Heart right ventricle (tissue), 16 donors: ENCODE results near the gene VPS35. TPM values are rescaled to one million over a fixed set of nuclear protein-coding genes. Genes with fewer than 3 reads are reported as not detected.

Experiments used
- ATAC-seq, 8 donors: fragments of 200-7000 bp; cut with Tn5 transposase; one replicate each; pipeline ENCODE4 v1.9.1; 2020; ENCODE audit warnings: mild to moderate bottlenecking in 8 of 8, moderate library complexity in 8 of 8, moderate number of reproducible peaks in 1 of 8
- DNase-seq, 2 donors: peaks; one replicate each; pipeline ENCODE4 v3.0.0-alpha.2; 2020
- H3K27ac ChIP-seq, 10 donors: fragments of 200-600 bp; sonication (generic) in 2 of 10; one replicate each; pipeline versions ENCODE4 v1.5.0 to v1.8.0; 2020 to 2022; ENCODE audit warnings: mild to moderate bottlenecking in 3 of 10
- H3K27me3 ChIP-seq, 7 donors: fragments of 200-600 bp; one replicate each; pipeline ENCODE4 v1.8.0; 2021 to 2022; ENCODE audit warnings: mild to moderate bottlenecking in 2 of 7
- H3K36me3 ChIP-seq, 9 donors: fragments of 200-600 bp; sonication (generic) in 1 of 9; one replicate each; pipeline versions ENCODE4 v1.5.0 to v1.8.0; 2020 to 2022; ENCODE audit warnings: mild to moderate bottlenecking in 2 of 9
- H3K4me1 ChIP-seq, 9 donors: fragments of 200-600 bp; sonication (generic) in 1 of 9; one replicate each; pipeline versions ENCODE4 v1.5.0 to v1.8.0; 2020 to 2022; ENCODE audit warnings: mild to moderate bottlenecking in 4 of 9
- H3K4me3 ChIP-seq, 10 donors: fragments of 200-600 bp; sonication (generic) in 2 of 10; one replicate each; pipeline versions ENCODE4 v1.5.0 to v1.8.0; 2020 to 2022; ENCODE audit warnings: mild to moderate bottlenecking in 7 of 10, moderate library complexity in 2 of 10
- H3K9me3 ChIP-seq, 11 donors: fragments of 200-600 bp in 10 of 11; sonication (generic) in 2 of 11; one replicate each; pipeline versions ENCODE4 v1.5.0 to v1.8.0; 2013 to 2022; ENCODE audit warnings: mild to moderate bottlenecking in 2 of 11, control low read depth in 1 of 11, moderate library complexity in 1 of 11
- WGBS, 2 donors: extraction: QIAGEN DNeasy Blood & Tissue Kit; methylation state at CpG; one replicate each; pipeline ENCODE4 v1.1.7; 2013; ENCODE audit warnings: inconsistent platforms in 1 of 2; 5-methylcytosine and 5-hydroxymethylcytosine counted together
- intact Hi-C, 10 donors: fragments of 100-400 bp; cut with DNase I; formaldehyde crosslinking; loops; one replicate each; pipeline versions ENCODE4 v1.11.1 to v1.14.2; 2022
- polyA plus RNA-seq, 2 donors: library from polyadenylated mRNA; stranded (reverse); fragments of 200-250 nt; gene quantifications; one replicate each; pipeline ENCODE4 v1.2.3, GENCODE V29; 2013
- total RNA-seq, 10 donors: library from RNA; stranded (reverse); fragmentation: NEBNext Ultra II Directional in 3 of 10; extraction: Animal tissue kit (Norgen Biotek cat#: 25700) in 3 of 10; gene quantifications; one replicate each; pipeline versions ENCODE4 v1.2.1 to v1.2.4, GENCODE V29; 2021 to 2023
- TF ChIP-seq, protein P1 (sequence below), 9 donors: fragments of 200-600 bp; sonication (generic) in 2 of 9; IDR thresholded peaks; one replicate each; pipeline versions ENCODE4 v1.5.0 to v1.8.0; 2021 to 2022; ENCODE audit warnings: antibody characterized with exemption in 9 of 9, mild to moderate bottlenecking in 5 of 9, moderate library complexity in 1 of 9
- donor health status: Arrhythmogenic right ventricular cardiomyopathy.
- donor health status: ischemic (EF 13 %, LVEDD 7.1; RV severe dilation, severe dysfunction).
- donor health status: healthy with polysubstance abuse.
- donor health status: DM: no; HTN: yes; CAD: no.
- donor health status: DM: no; HTN: no; CAD: no.
- donor health status: ischemic (EF 25% LVEDD 6.9; RV normal size, moderate dysfunction).
- donor health status: ischemic (EF 25% LVEDD 5.7; RV mildly dilated, moderate dysfunction).
- donor health status: healthy.
- donor health status: DM: yes; HTN: yes; CAD: no.
- donor health status: Ischemic cardiomyopathy.
- donor health status: ischemic (EF 35%, LVEDD 5.7; RV mildly dilated, moderate dysfunction).
- donor health status: nonischemic (EF 11% LVEDD 7.7; RV severe dilation, severe dysfunction).
- donor health status: DM: yes; HTN: yes; CAD: no.
- donor health status: PGD.
- donor health status: ischemic (EF 29% LVEDD 5.4; RV normal size, mild dysfunction).
- donor health status: nonischemic (EF 23%, LVEDD 6.1; RV moderate dilation, normal function).

The VPS35 gene
- total and polyA plus RNA-seq, 12 donors, result 12.7 to 106 (median 89.6) TPM

DNA sequence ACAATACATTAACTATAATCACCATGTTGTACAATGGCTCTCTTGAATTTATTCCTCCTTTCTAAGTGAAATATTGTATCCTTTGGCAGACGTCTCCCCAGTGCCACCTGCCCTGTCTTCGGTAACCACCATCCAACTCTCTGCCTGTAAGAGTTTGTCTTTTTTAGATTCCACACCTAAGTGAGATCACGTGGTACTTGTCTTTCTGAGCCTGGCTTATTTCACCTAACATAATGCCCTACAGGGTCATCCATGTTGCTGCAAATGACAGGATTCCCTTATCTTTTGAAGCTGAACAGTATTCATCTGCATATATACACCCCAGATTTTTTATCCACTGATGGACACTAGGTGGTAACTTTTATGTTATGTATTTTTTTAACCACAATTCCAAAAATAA, 24.7 kb upstream of the VPS35 start:
- intact Hi-C loops, result loop anchor here in 1 of 10 donors (5.0 kb wide), 1 partner anchor 34 kb away; the partner anchor contains the start of gene MYLK3
- TF ChIP-seq, protein P1, sequence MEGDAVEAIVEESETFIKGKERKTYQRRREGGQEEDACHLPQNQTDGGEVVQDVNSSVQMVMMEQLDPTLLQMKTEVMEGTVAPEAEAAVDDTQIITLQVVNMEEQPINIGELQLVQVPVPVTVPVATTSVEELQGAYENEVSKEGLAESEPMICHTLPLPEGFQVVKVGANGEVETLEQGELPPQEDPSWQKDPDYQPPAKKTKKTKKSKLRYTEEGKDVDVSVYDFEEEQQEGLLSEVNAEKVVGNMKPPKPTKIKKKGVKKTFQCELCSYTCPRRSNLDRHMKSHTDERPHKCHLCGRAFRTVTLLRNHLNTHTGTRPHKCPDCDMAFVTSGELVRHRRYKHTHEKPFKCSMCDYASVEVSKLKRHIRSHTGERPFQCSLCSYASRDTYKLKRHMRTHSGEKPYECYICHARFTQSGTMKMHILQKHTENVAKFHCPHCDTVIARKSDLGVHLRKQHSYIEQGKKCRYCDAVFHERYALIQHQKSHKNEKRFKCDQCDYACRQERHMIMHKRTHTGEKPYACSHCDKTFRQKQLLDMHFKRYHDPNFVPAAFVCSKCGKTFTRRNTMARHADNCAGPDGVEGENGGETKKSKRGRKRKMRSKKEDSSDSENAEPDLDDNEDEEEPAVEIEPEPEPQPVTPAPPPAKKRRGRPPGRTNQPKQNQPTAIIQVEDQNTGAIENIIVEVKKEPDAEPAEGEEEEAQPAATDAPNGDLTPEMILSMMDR (IDR thresholded peaks at IDR 0.05), result no peak
- peak overlapping the region in 8 of 10 donors; percentile 26 to 80 (median 70) for H3K27ac ChIP-seq
- H3K36me3 ChIP-seq, result peaks cover 0 to 31% (median 0%) of the 10 kb centered on the region in 9 donors
- no peak overlapping the region for H3K4me3 ChIP-seq
- ATAC-seq (no peak), DNase-seq (no peak)
- H3K9me3 ChIP-seq, result no peaks in the 10 kb centered on the region
- WGBS, 2 donors, result 39 to 55% methylated on average over 3 of the region's 3 CpGs
- H3K4me1 ChIP-seq, result peaks cover 13 to 71% (median 50%) of the 10 kb centered on the region in 9 donors
- no peaks in the 10 kb centered on the region for H3K27me3 ChIP-seq

DNA sequence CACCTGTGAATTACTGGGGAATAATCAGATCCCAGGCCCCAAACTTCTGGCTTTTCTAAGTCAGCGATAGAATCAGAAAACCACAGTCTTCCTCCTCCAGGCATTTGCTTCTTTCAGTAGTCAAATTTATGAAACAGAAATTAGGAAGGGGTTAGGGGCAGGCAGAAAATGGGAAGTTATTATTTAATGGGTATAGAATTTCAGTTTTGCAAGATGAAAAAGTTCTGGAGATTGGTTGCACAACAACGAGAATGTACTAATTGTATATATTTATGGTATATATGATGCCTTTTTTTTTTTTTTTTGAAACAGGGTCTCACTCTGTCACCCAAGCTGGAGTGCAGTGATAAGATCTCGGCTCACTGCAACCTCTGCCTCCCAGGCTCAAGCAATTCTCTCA, 23.9 kb upstream of the VPS35 start:
- DNase-seq (no peak), ATAC-seq (no peak)
- H3K27me3 ChIP-seq, result no peaks in the 10 kb centered on the region
- H3K4me3 ChIP-seq, result no peak overlapping the region
- peaks cover 13 to 71% (median 50%) of the 10 kb centered on the region in 9 donors for H3K4me1 ChIP-seq
- TF ChIP-seq, protein P1 (IDR thresholded peaks at IDR 0.05), result no peak
- no peaks in the 10 kb centered on the region for H3K9me3 ChIP-seq
- peak overlapping the region in 7 of 10 donors; percentile 55 to 80 (median 71) for H3K27ac ChIP-seq
- intact Hi-C loops, result loop anchor here in 1 of 10 donors (5.0 kb wide), 1 partner anchor 34 kb away; the partner anchor contains the start of gene MYLK3
- WGBS, 2 donors, result 70 to 72% methylated on average over 3 of the region's 3 CpGs
- peaks cover 0 to 36% (median 0%) of the 10 kb centered on the region in 9 donors for H3K36me3 ChIP-seq

DNA sequence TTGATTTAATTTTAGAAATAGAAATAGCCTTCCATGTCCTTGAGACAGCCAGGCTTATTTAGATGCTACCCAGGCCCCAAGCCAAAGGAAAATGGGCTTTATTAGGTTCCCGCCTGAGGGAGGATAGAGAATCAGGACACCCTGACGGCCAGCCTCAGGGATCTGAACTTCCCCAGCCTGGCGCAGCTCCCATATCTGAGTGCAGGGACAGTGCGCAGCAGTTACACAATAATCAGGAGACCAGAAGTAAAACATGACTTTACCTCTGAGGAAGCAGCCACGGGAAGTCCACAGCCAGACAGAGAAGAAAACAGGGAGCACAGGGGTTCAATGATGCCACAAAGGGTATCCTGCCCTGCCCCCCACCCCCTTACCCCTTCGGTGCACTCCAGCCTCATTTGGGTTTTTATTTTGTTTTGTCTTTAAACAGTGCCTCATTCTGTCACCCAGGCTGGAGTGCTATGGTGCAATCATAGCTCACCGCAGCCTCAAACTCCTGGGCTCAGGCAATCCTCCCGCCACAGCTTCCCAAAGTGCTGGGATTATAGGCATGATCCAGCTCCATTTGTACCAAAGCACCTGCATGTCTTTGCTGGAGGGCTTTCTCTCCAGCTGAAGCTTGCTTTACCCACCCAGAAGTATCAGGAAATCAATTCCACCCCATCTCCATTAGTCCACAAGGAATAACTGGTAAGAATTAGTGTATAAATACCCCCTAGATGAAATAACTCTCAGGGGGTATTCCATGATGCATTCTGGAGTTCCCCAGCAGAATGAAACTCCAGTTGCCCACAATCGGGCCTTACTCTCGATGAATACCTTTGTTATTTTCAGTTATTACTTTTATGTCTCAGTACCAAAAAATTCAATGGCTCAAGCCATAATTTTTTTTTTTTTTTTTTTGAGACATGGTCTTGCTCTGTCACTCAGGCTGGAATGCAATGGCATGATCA, 22.4 kb upstream of the VPS35 start:
- peaks cover 0 to 38% (median 0%) of the 10 kb centered on the region in 9 donors for H3K36me3 ChIP-seq
- H3K27ac ChIP-seq, result peak overlapping the region; percentile 12 to 80 (median 70)
- no peak overlapping the region for H3K4me3 ChIP-seq
- peaks cover 13 to 62% (median 50%) of the 10 kb centered on the region in 9 donors for H3K4me1 ChIP-seq
- ATAC-seq (peak; percentile 57 to 85 (median 78)), DNase-seq (peak; percentile 66 to 69)
- H3K27me3 ChIP-seq, result no peaks in the 10 kb centered on the region
- H3K9me3 ChIP-seq, result no peaks in the 10 kb centered on the region
- TF ChIP-seq, protein P1 (IDR thresholded peaks at IDR 0.05), result no peak
- WGBS, 2 donors, result 54 to 57% methylated on average over 10 of the region's 10 CpGs
- intact Hi-C loops, result loop anchor here in 1 of 10 donors (5.0 kb wide), 1 partner anchor 36 kb away; the partner anchor contains the start of gene MYLK3

GRCh38 chr16:46709469-46710005, 20.6 kb upstream of the VPS35 start:
- WGBS, 2 donors, result 33 to 37% methylated on average over 3 of the region's 3 CpGs
- intact Hi-C loops, result loop anchor here in 1 of 10 donors (5.0 kb wide), 1 partner anchor 38 kb away; the partner anchor contains the start of gene MYLK3
- DNase-seq (no peak), ATAC-seq (no peak)
- TF ChIP-seq, protein P1 (IDR thresholded peaks at IDR 0.05), result no peak
- no peaks in the 10 kb centered on the region for H3K27me3 ChIP-seq
- peaks cover 0 to 56% (median 0%) of the 10 kb centered on the region in 9 donors for H3K36me3 ChIP-seq
- peak overlapping the region in 9 of 10 donors; percentile 0 to 80 (median 40) for H3K27ac ChIP-seq
- peaks cover 8 to 50% (median 42%) of the 10 kb centered on the region in 9 donors for H3K4me1 ChIP-seq
- H3K4me3 ChIP-seq, result no peak overlapping the region
- no peaks in the 10 kb centered on the region for H3K9me3 ChIP-seq
